Measurements from ENCODE around the gene ARHGAP24. TPM values are rescaled to one million over a fixed set of nuclear protein-coding genes. Genes with fewer than 3 reads are reported as not detected.

ARHGAP24 gene
- polyA plus RNA-seq, 3 donors = 12.5 to 32.0 (median 18.8) TPM

DNA sequence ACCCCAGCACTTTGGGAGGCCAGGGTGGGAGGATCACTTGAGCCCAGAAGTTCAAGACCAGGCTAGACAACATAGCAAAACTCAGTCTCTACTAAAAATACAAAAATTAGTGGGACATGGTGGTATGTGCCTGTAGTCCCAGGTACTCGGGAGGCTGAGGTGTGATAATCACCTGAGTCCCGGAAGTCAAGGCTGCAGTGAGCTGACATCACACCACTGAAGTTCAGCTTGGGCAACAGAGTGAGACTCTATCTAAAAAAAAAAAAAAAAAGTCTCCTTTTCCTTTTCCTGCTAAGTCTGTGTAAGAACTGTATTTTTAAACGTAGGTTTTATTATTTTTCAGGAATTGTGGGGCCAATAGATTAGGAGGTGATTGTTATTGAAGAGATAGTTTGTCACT is 356.7 kb downstream of the ARHGAP24 start:
- TF ChIP-seq, protein P1, sequence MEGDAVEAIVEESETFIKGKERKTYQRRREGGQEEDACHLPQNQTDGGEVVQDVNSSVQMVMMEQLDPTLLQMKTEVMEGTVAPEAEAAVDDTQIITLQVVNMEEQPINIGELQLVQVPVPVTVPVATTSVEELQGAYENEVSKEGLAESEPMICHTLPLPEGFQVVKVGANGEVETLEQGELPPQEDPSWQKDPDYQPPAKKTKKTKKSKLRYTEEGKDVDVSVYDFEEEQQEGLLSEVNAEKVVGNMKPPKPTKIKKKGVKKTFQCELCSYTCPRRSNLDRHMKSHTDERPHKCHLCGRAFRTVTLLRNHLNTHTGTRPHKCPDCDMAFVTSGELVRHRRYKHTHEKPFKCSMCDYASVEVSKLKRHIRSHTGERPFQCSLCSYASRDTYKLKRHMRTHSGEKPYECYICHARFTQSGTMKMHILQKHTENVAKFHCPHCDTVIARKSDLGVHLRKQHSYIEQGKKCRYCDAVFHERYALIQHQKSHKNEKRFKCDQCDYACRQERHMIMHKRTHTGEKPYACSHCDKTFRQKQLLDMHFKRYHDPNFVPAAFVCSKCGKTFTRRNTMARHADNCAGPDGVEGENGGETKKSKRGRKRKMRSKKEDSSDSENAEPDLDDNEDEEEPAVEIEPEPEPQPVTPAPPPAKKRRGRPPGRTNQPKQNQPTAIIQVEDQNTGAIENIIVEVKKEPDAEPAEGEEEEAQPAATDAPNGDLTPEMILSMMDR (IDR thresholded peaks at IDR 0.05) = no peak
- Histone ChIP-seq H3K27ac (ENCODE audit: low read depth in 1 of 2, low read length in 2 of 2) (no peak overlapping the region), H3K79me2 (ENCODE audit: insufficient read depth, low read length) (no peaks in the 10 kb centered on the region), H3K9ac (ENCODE audit: insufficient read depth, low read length, poor library complexity, severe bottlenecking) (no peak overlapping the region), H3K4me1 (ENCODE audit: control insufficient read depth in 1 of 2, insufficient read depth in 2 of 2, low read length in 2 of 2) (no peaks in the 10 kb centered on the region), H3K36me3 (replicated peaks in 1 of 2; ENCODE audit: control insufficient read depth in 1 of 2, insufficient read depth in 2 of 2, low read length in 2 of 2) (no peaks in the 10 kb centered on the region), H2AFZ (ENCODE audit: insufficient read depth, low read depth, low read length, poor library complexity, severe bottlenecking) (no peak overlapping the region), H4K20me1 (ENCODE audit: insufficient read depth, low read length) (peaks cover 73% of the 10 kb centered on the region), H3K27me3 (ENCODE audit: control insufficient read depth in 2 of 2, insufficient read depth in 2 of 2, low read length in 2 of 2) (no peaks in the 10 kb centered on the region), H3K4me3 (replicated peaks in 1 of 3; ENCODE audit: low read depth in 2 of 3, low read length in 3 of 3) (no peak overlapping the region), H3K4me2 (replicated peaks; ENCODE audit: extremely low read depth, low read length, poor library complexity, severe bottlenecking) (no peak overlapping the region), H3K9me3 (replicated peaks in 1 of 2; ENCODE audit: control insufficient read depth in 1 of 2, insufficient read depth in 1 of 2, low read length in 2 of 2) (no peaks in the 10 kb centered on the region)
- no peaks in the 10 kb centered on the region for H3K27me3 Mint-ChIP-seq (ENCODE audit: low read depth in 3 of 3)
- no peak for DNase-seq
- WGBS (ENCODE audit: insufficient coverage) = no CpG with 5 or more reads among the region's 3 CpGs
- intact Hi-C loops (cut with micrococcal nuclease) = no loop called here
- H3K4me1 Mint-ChIP-seq = no peaks in the 10 kb centered on the region
- no peaks in the 10 kb centered on the region for H3K9me3 Mint-ChIP-seq
- H3K27ac Mint-ChIP-seq = peak overlapping the region in 1 of 7 donors; percentile 73
- peaks cover 0 to 2% of the 10 kb centered on the region in 2 donors for H3K36me3 Mint-ChIP-seq
- no peak overlapping the region for H3K4me3 Mint-ChIP-seq

DNA sequence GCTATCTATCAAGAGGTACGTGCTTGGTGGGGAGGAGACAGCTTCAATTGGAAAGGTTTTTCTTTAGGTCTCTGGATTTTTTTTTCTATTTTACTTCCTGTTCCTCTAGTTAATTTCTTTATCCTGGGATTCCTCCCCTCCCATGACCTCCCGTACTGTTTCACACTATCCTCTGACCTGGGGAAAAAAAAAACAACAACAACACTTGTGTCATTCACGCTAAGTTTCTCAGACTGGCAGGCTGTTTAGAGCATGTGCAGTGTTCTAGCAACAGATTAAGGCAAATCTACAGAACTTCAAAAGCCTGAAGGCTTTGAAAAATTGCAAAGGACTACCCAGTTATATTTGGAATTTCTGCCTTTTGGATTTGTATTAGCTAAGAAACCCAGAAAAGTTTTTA is 358.4 kb downstream of the ARHGAP24 start:
- TF ChIP-seq, protein P1 (IDR thresholded peaks at IDR 0.05) = no peak
- intact Hi-C loops (cut with micrococcal nuclease) = no loop called here
- no peaks in the 10 kb centered on the region for H3K9me3 Mint-ChIP-seq
- no peaks in the 10 kb centered on the region for H3K9me3 ChIP-seq (replicated peaks in 1 of 2; ENCODE audit: control insufficient read depth in 1 of 2, insufficient read depth in 1 of 2, low read length in 2 of 2)
- no peak overlapping the region for H3K4me2 ChIP-seq (replicated peaks; ENCODE audit: extremely low read depth, low read length, poor library complexity, severe bottlenecking)
- H3K27me3 ChIP-seq (ENCODE audit: control insufficient read depth in 2 of 2, insufficient read depth in 2 of 2, low read length in 2 of 2) = no peaks in the 10 kb centered on the region
- H3K79me2 ChIP-seq (ENCODE audit: insufficient read depth, low read length) = no peaks in the 10 kb centered on the region
- H3K27me3 Mint-ChIP-seq (ENCODE audit: low read depth in 3 of 3) = no peaks in the 10 kb centered on the region
- no CpG with 5 or more reads among the region's 3 CpGs for WGBS (ENCODE audit: insufficient coverage)
- no peaks in the 10 kb centered on the region for H3K4me1 ChIP-seq (ENCODE audit: control insufficient read depth in 1 of 2, insufficient read depth in 2 of 2, low read length in 2 of 2)
- H4K20me1 ChIP-seq (ENCODE audit: insufficient read depth, low read length) = peaks cover 73% of the 10 kb centered on the region
- no peak overlapping the region for H3K4me3 ChIP-seq (replicated peaks in 1 of 3; ENCODE audit: low read depth in 2 of 3, low read length in 3 of 3)
- H3K4me1 Mint-ChIP-seq = peaks cover 7% of the 10 kb centered on the region
- H3K27ac Mint-ChIP-seq = no peak overlapping the region
- no peak overlapping the region for H3K9ac ChIP-seq (ENCODE audit: insufficient read depth, low read length, poor library complexity, severe bottlenecking)
- H3K36me3 ChIP-seq (replicated peaks in 1 of 2; ENCODE audit: control insufficient read depth in 1 of 2, insufficient read depth in 2 of 2, low read length in 2 of 2) = no peaks in the 10 kb centered on the region
- no peak overlapping the region for H3K4me3 Mint-ChIP-seq
- H3K36me3 Mint-ChIP-seq = peaks cover 0 to 2% of the 10 kb centered on the region in 2 donors
- H3K27ac ChIP-seq (ENCODE audit: low read depth in 1 of 2, low read length in 2 of 2) = no peak overlapping the region
- DNase-seq = no peak
- no peak overlapping the region for H2AFZ ChIP-seq (ENCODE audit: insufficient read depth, low read depth, low read length, poor library complexity, severe bottlenecking)

Data from CD14-positive monocyte (primary cell).